ENCODE data around the gene SCAF4.

The SCAF4 gene

DNA sequence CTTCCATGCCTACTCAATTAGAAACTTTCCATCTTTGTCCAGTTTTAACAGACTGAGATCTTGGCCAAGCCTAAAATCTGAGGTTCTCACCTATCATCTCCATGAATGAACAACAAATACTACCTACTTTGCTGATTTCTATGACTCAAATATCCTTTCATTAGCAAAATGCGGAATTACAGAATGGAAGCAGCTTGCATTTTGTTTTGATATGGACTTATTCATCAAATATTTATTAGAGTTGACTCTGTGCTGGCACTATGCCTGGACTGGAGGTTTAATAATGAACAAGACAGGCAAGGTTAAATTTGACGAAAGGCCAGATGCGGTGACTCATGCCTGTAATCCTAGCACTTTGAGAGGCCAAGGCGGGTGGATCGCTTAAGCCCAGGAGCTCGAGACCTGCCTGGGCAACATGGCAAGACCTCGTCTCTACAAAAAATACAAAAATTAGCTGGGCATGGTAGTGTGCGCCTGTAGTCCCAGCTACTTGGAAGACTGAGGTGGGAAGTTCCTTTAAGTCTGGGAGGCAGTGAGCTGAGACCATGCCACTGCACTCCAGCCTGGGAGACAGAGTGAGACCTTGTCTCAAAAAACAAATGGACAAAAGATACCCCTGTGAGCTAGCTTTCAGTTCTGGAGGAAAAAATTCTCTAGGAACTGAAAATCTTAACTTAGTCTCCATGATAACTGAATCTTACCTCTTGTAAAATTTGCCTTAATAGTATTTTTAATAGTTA, 101.8 kb downstream of the SCAF4 start:
- Histone ChIP-seq H3K9me3 (no peaks in the 10 kb centered on the region), H3K36me3 (no peaks in the 10 kb centered on the region), H3K27me3 (no peaks in the 10 kb centered on the region), H3K4me1 (ENCODE audit: control insufficient read depth in 1 of 2, insufficient read depth in 1 of 2, low read depth in 1 of 2, low read length in 1 of 2) (no peaks in the 10 kb centered on the region), H3K4me3 (ENCODE audit: low read depth in 1 of 2, low read length in 1 of 2) (no peak overlapping the region), H3K27ac (no peak overlapping the region)
- TF ChIP-seq, protein P1, sequence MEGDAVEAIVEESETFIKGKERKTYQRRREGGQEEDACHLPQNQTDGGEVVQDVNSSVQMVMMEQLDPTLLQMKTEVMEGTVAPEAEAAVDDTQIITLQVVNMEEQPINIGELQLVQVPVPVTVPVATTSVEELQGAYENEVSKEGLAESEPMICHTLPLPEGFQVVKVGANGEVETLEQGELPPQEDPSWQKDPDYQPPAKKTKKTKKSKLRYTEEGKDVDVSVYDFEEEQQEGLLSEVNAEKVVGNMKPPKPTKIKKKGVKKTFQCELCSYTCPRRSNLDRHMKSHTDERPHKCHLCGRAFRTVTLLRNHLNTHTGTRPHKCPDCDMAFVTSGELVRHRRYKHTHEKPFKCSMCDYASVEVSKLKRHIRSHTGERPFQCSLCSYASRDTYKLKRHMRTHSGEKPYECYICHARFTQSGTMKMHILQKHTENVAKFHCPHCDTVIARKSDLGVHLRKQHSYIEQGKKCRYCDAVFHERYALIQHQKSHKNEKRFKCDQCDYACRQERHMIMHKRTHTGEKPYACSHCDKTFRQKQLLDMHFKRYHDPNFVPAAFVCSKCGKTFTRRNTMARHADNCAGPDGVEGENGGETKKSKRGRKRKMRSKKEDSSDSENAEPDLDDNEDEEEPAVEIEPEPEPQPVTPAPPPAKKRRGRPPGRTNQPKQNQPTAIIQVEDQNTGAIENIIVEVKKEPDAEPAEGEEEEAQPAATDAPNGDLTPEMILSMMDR (IDR thresholded peaks at IDR 0.05), result no peak

DNA sequence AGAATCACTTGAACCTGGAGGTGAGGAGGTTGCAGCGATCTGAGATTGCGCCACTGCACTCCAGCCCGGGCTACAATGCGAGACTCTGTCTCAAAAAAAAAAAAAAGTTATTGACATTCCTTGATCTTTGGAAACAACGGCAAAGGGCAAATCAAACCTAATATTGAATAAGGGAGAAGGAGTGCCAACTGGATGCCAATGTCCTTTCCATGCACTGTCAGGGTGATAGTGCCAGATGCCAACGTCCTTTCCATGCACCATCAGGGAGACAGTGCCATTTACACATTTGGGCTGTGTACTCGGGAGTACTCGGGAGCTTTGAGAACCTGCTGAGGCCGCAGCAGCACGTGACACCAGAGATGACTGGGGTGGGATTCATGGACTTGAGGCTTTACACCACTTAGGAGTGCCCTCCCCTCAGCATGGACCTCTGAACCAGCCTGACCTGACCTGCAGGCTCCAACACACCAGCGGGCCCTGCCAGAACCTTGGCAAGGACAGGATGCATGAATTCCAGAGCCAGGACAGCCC, 106.9 kb downstream of the SCAF4 start:
- no peaks in the 10 kb centered on the region for H3K9me3 ChIP-seq
- H3K4me3 ChIP-seq (ENCODE audit: low read depth in 1 of 2, low read length in 1 of 2), result no peak overlapping the region
- no peaks in the 10 kb centered on the region for H3K27me3 ChIP-seq
- TF ChIP-seq, protein P1 (IDR thresholded peaks at IDR 0.05), result no peak
- H3K4me1 ChIP-seq (ENCODE audit: control insufficient read depth in 1 of 2, insufficient read depth in 1 of 2, low read depth in 1 of 2, low read length in 1 of 2), result no peaks in the 10 kb centered on the region
- H3K27ac ChIP-seq, result no peak overlapping the region
- H3K36me3 ChIP-seq, result no peaks in the 10 kb centered on the region

GRCh38 chr21:31624181-31624580, 107.7 kb downstream of the SCAF4 start:
- Histone ChIP-seq H3K4me3 (ENCODE audit: low read depth in 1 of 2, low read length in 1 of 2) (no peak overlapping the region), H3K27ac (no peak overlapping the region), H3K9me3 (no peaks in the 10 kb centered on the region), H3K36me3 (no peaks in the 10 kb centered on the region), H3K4me1 (ENCODE audit: control insufficient read depth in 1 of 2, insufficient read depth in 1 of 2, low read depth in 1 of 2, low read length in 1 of 2) (no peaks in the 10 kb centered on the region), H3K27me3 (no peaks in the 10 kb centered on the region)
- TF ChIP-seq, protein P1 (IDR thresholded peaks at IDR 0.05), result no peak

DNA sequence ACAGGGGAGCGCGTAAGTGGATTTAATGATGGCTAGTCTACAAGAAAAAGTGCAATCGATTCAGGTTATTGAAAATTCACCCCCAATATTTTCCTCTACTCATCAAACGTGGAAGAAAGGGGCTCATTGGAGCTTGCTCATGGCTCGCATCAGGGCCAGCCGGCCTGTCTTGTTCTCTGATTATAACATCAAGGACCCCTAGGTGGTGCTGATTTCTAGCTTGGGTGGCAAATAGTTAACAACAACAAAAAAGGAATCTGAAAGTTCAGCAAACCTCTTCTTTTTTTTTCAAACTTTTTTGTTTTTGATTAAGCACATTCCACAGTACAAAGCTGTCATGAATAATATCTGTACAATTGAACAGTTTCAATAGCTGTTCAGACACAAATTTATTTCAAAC, 108.3 kb downstream of the SCAF4 start:
- Histone ChIP-seq H3K4me1 (ENCODE audit: control insufficient read depth in 1 of 2, insufficient read depth in 1 of 2, low read depth in 1 of 2, low read length in 1 of 2) (no peaks in the 10 kb centered on the region), H3K27ac (no peak overlapping the region), H3K27me3 (no peaks in the 10 kb centered on the region), H3K4me3 (ENCODE audit: low read depth in 1 of 2, low read length in 1 of 2) (no peak overlapping the region), H3K36me3 (no peaks in the 10 kb centered on the region), H3K9me3 (no peaks in the 10 kb centered on the region)
- TF ChIP-seq, protein P1 (IDR thresholded peaks at IDR 0.05), result no peak

GRCh38 chr21:31622397-31622796, 109.5 kb downstream of the SCAF4 start:
- Histone ChIP-seq H3K4me3 (ENCODE audit: low read depth in 1 of 2, low read length in 1 of 2) (no peak overlapping the region), H3K36me3 (no peaks in the 10 kb centered on the region), H3K27me3 (no peaks in the 10 kb centered on the region), H3K4me1 (ENCODE audit: control insufficient read depth in 1 of 2, insufficient read depth in 1 of 2, low read depth in 1 of 2, low read length in 1 of 2) (no peaks in the 10 kb centered on the region), H3K9me3 (no peaks in the 10 kb centered on the region), H3K27ac (no peak overlapping the region)
- TF ChIP-seq, protein P1 (IDR thresholded peaks at IDR 0.05), result no peak

Measured in neutrophil (primary cell).